ENCODE results near the gene ITGB1BP2. TPM values are rescaled to one million over a fixed set of nuclear protein-coding genes. Genes with fewer than 3 reads are reported as not detected.

ITGB1BP2 gene
- polyA plus RNA-seq, 1 of the 3 experiments (the other 2 are of a cell fraction), result 1.7 TPM

DNA sequence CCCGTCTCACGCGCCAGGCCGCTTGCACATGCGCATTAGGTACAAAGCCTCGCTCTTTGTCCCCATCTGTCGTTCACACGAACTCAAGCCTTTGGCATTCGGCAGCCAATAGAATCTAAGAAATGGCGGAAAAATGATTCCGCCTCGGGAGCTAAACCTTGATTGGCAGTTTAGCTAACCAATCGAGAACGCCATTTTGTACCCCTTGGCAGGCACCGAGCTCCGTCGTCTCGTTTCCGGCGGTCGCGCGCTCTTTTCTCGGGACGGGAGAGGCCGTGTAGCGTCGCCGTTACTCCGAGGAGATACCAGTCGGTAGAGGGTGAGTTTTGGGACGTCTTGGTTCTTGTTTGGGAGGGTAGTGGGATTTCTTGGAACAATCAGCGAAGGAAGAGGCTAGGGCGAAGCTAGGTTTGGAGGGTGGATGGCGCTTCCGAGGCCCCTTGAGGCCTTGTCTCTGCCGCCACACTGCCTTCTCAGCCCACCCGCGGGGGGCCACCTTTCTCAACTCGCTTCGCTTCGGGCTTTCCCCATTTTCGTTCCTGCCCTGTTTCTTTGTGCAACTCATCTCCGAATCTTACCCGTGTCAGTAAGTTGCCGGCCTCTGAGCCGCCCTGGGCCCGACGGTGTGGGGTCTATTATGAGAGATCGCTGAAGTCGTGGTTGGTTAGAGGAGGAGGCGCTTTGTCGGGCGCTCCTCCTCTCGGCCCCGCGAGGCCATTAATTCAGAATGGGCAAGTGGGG lies 18.0 kb upstream of the ITGB1BP2 start, which contains the start of gene NONO (continued):
- TF ChIP-seq, protein P1, sequence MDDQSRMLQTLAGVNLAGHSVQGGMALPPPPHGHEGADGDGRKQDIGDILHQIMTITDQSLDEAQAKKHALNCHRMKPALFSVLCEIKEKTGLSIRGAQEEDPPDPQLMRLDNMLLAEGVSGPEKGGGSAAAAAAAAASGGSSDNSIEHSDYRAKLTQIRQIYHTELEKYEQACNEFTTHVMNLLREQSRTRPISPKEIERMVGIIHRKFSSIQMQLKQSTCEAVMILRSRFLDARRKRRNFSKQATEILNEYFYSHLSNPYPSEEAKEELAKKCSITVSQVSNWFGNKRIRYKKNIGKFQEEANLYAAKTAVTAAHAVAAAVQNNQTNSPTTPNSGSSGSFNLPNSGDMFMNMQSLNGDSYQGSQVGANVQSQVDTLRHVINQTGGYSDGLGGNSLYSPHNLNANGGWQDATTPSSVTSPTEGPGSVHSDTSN (IDR thresholded peaks at IDR 0.05), result peak; percentile 98
- TF ChIP-seq RAD21 (IDR thresholded peaks at IDR 0.05; ENCODE audit: low read length) (no peak), TCF12 (IDR thresholded peaks at IDR 0.05) (no peak; the same call in 1 of the 2 replicates), RFX5 (IDR thresholded peaks at IDR 0.05; ENCODE audit: low read length) (peak; percentile 60; the same call in 1 of the 2 replicates), NFIC (IDR thresholded peaks at IDR 0.05; ENCODE audit: borderline replicate concordance) (no peak), SIN3A (IDR thresholded peaks at IDR 0.05; ENCODE audit: borderline replicate concordance, low read depth, low read length) (no peak; the same call in 1 of the 2 replicates), NRF1 (IDR thresholded peaks at IDR 0.05; ENCODE audit: low read depth, low read length) (peak; percentile 71), TAF1 (IDR thresholded peaks at IDR 0.05; ENCODE audit: borderline replicate concordance, low read depth, low read length) (peak; percentile 68), GABPA (IDR thresholded peaks at IDR 0.05; ENCODE audit: low read depth) (peak; percentile 74)
- TF ChIP-seq, protein P2, sequence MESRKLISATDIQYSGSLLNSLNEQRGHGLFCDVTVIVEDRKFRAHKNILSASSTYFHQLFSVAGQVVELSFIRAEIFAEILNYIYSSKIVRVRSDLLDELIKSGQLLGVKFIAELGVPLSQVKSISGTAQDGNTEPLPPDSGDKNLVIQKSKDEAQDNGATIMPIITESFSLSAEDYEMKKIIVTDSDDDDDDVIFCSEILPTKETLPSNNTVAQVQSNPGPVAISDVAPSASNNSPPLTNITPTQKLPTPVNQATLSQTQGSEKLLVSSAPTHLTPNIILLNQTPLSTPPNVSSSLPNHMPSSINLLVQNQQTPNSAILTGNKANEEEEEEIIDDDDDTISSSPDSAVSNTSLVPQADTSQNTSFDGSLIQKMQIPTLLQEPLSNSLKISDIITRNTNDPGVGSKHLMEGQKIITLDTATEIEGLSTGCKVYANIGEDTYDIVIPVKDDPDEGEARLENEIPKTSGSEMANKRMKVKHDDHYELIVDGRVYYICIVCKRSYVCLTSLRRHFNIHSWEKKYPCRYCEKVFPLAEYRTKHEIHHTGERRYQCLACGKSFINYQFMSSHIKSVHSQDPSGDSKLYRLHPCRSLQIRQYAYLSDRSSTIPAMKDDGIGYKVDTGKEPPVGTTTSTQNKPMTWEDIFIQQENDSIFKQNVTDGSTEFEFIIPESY (IDR thresholded peaks at IDR 0.05; ENCODE audit: borderline replicate concordance, low read depth), result peak; percentile 75; the same call in 1 of the 2 replicates

DNA sequence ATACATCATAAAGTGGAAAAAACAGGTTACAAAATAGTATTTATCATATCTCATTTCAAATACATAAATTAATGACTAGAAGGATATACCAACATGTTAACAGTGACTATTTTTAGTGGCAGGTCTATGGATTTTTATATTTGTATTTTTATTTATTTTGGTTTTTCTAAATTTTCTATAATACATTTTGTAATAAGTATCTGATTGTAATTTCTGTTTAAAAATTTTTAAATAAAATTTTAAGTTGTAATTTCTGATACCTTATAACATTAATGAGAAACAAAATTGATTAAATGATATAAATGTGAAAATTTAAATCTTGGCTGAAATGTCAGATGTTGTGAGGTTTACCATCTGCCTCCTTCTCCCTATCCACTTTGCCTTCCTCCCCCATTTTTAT lies 15.6 kb upstream of the ITGB1BP2 start:
- H3K4me3 ChIP-seq (ENCODE audit: low read depth in 2 of 2, low read length in 1 of 2), result peak overlapping the region; percentile 76 to 88; a peak in 2 of 4 replicates
- no peak overlapping the region for H2AFZ ChIP-seq (ENCODE audit: low read depth)
- peaks cover 4 to 6% of the 10 kb centered on the region in 2 experiments for H3K4me1 ChIP-seq (ENCODE audit: control insufficient read depth in 1 of 2, insufficient read depth in 2 of 2, low read depth in 1 of 2, low read length in 1 of 2)
- peak overlapping the region; percentile 72 for H3K4me2 ChIP-seq
- TF ChIP-seq, protein P2 (IDR thresholded peaks at IDR 0.05; ENCODE audit: borderline replicate concordance, low read depth), result no peak
- TF ChIP-seq TCF12 (IDR thresholded peaks at IDR 0.05), result no peak
- no peak for TF ChIP-seq FOSL2 (IDR thresholded peaks at IDR 0.05; ENCODE audit: borderline replicate concordance, low read depth)
- no peak for TF ChIP-seq SIN3A (IDR thresholded peaks at IDR 0.05; ENCODE audit: borderline replicate concordance, low read depth, low read length)
- no peak for TF ChIP-seq RCOR1 (IDR thresholded peaks at IDR 0.05; ENCODE audit: low read length)
- TF ChIP-seq, protein P1 (IDR thresholded peaks at IDR 0.05), result no peak
- TF ChIP-seq TEAD4 (IDR thresholded peaks at IDR 0.05; ENCODE audit: borderline replicate concordance, insufficient read depth), result no peak
- no peak for TF ChIP-seq YY1 (IDR thresholded peaks at IDR 0.05; ENCODE audit: low read depth)
- TF ChIP-seq SMC3 (IDR thresholded peaks at IDR 0.05; ENCODE audit: low read depth, low read length), result no peak
- peaks cover 75% of the 10 kb centered on the region for H3K79me2 ChIP-seq (ENCODE audit: insufficient read depth)
- H3K36me3 ChIP-seq (replicated peaks in 1 of 2; ENCODE audit: control insufficient read depth in 1 of 2, insufficient read depth in 2 of 2, low read length in 1 of 2), result peaks cover 23 to 52% of the 10 kb centered on the region in 2 experiments
- POLR2A ChIA-PET, result no interaction called here
- H4K20me1 ChIP-seq (ENCODE audit: insufficient read depth), result peaks cover 65% of the 10 kb centered on the region
- no peaks in the 10 kb centered on the region for H3K9me3 ChIP-seq
- DNase-seq, result no peak
- no peaks in the 10 kb centered on the region for H3K27me3 ChIP-seq (ENCODE audit: insufficient read depth)
- no peaks in the 10 kb centered on the region for H3K9me2 ChIP-seq
- peaks cover 32% of the 10 kb centered on the region for H3F3A ChIP-seq (replicated peaks; ENCODE audit: insufficient read depth)
- H3K27ac ChIP-seq (ENCODE audit: low read depth in 2 of 2, low read length in 1 of 2), result no peak overlapping the region
- CTCF ChIA-PET, result no interaction called here
- H3K9ac ChIP-seq, result peak overlapping the region; percentile 93; the same call in 1 of the 2 replicates
